Activated T-cell treated with anti-CD3 and anti-CD28 coated beads, Interleukin-2, amount 50 U/mL, for 24 hours (primary cell): Measurements from ENCODE around the gene DSCAM.
"Not testable (repeated sequence)": the region's sequence is repeated elsewhere in the genome, so short reads cannot be mapped to it uniquely, and the experiment has no call there.

Experiments used
- DNase-seq: peaks from one replicate; pipeline ENCODE4 v3.0.0-alpha.2; 2020
- H3K27ac Mint-ChIP-seq: 2 replicates; pipeline ENCODE4 v1.8.0; 2020; ENCODE audit warnings: mild to moderate bottlenecking, mixed read lengths
- H3K27me3 Mint-ChIP-seq: 2 replicates; pipeline ENCODE4 v1.8.0; 2020; ENCODE audit warnings: mixed read lengths
- H3K36me3 Mint-ChIP-seq: 2 replicates; pipeline ENCODE4 v1.8.0; 2020; ENCODE audit warnings: low read depth, mixed read lengths
- H3K4me1 Mint-ChIP-seq: 2 replicates; pipeline ENCODE4 v1.8.0; 2020; ENCODE audit warnings: low read depth, mixed read lengths
- H3K4me3 Mint-ChIP-seq: 2 replicates; pipeline ENCODE4 v1.8.0; 2020; ENCODE audit warnings: mild to moderate bottlenecking, moderate library complexity, mixed read lengths
- H3K9me3 Mint-ChIP-seq: 2 replicates; pipeline ENCODE4 v1.8.0; 2020; ENCODE audit warnings: mixed read lengths

DSCAM gene

DNA sequence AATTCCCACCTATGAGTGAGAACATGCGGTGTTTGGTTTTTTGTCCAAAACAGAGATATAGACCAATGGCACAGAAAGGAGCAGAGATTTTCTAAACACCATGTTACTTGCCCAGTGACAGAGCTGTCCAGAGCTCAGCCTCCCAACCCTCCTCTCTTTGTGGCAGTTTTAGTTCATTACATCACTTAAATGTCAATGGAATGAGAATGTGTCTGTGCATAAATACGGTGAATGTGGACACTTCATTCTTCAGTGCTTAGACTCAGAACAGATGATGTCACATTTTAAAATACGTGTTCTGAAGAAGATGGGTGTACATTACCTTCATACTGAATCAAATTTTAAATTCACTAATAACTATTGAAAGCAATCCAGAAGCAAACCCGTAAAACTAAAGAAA, 374.9 kb downstream of the DSCAM start:
- Mint-ChIP-seq H3K4me3 (no peak overlapping the region), H3K27me3 (no peaks in the 10 kb centered on the region), H3K4me1 (no peaks in the 10 kb centered on the region), H3K36me3 (no peaks in the 10 kb centered on the region), H3K27ac (no peak overlapping the region), H3K9me3 (no peaks in the 10 kb centered on the region)
- no peak for DNase-seq

DNA sequence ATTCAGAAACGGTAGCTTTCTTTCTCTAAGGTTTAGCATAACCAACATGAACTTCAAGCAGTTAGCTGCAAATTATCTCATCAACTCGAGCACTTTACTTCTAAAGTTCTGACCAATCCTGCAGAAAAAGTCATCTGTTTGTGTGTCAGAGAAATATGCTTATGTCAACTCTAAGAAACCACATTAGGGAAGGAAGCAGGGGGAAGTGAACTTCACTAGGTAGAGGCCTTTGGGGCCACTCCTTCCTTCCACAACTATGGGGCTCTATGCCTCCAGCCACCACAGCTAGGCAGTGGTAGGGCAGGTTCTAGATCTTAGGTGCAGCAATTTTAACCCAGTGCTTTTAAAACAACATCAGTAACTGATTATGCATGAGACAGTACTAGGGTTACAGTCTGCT, 375.9 kb downstream of the DSCAM start:
- Mint-ChIP-seq H3K9me3 (no peaks in the 10 kb centered on the region), H3K36me3 (no peaks in the 10 kb centered on the region), H3K4me1 (no peaks in the 10 kb centered on the region), H3K27ac (no peak overlapping the region), H3K27me3 (no peaks in the 10 kb centered on the region), H3K4me3 (no peak overlapping the region)
- no peak for DNase-seq

DNA sequence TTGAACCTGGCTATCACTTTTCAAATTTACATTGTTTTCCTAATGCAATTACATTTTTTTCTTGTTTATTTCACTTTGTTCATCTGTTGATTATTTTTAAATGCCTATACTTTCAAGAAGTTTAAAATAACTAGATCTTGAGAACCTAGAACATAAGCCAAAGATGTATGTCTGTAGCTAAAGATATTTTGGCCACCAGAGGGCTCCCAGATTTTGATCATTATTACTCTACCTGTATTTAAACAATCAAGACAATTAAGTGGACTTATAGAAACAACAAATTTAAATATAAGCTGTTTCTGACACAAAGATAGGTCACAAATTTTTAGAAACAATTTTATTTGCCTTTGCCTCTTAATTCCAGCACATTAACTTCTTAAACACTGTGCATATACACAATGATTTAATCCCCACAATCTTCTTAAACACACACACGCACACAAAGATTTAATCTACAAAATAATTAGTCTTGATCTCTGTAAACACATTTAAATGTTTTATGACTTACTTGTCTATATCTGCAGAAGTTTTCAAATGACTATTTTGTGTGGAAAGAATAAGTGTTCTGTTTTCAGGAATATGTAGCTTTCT, 380.0 kb downstream of the DSCAM start:
- H3K4me3 Mint-ChIP-seq, result no peak overlapping the region
- no peaks in the 10 kb centered on the region for H3K9me3 Mint-ChIP-seq
- H3K27ac Mint-ChIP-seq, result no peak overlapping the region
- H3K27me3 Mint-ChIP-seq, result no peaks in the 10 kb centered on the region
- H3K4me1 Mint-ChIP-seq, result no peaks in the 10 kb centered on the region
- no peaks in the 10 kb centered on the region for H3K36me3 Mint-ChIP-seq
- DNase-seq, result no peak

DNA sequence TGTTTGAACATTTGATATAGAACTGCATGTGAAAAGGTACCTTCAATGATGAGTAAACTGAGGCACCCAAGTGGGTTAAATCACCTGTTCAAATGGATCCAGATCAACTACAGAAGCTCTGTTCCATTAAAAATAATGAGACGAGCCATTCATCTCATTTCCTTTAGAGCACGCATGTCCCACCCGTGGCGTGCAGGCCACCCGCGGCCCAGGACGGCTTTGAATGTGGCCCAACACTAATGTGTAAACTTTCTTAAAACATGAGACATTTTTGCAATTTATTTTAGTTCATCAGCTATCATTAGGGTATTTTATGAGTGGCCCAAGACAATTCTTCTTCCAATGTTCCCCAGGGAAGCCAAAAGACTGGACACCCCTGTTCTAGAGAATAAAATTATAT, 381.6 kb downstream of the DSCAM start:
- Mint-ChIP-seq H3K4me3 (no peak overlapping the region), H3K36me3 (no peaks in the 10 kb centered on the region), H3K9me3 (no peaks in the 10 kb centered on the region), H3K27ac (no peak overlapping the region), H3K27me3 (no peaks in the 10 kb centered on the region), H3K4me1 (no peaks in the 10 kb centered on the region)
- no peak for DNase-seq

DNA sequence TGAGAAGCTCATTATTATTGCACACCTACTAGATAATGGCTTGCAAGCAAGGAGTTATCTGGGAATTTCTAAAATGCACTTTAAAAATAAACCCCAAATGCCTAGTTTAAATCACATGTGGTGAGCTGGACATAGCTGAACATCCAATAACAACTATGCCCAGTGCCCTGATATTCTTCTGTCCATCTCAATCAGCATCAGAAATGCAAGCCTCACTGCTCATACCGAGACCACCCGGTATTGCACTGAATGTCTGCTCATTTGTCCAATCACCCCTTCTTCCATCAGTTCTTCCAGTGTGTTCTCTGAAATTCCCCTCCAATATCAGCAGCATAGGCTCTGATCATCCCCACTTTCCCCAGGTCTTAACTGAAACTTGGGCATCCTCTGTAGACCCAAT, 383.8 kb downstream of the DSCAM start:
- H3K4me1 Mint-ChIP-seq, result no peaks in the 10 kb centered on the region
- H3K9me3 Mint-ChIP-seq, result no peaks in the 10 kb centered on the region
- no peaks in the 10 kb centered on the region for H3K36me3 Mint-ChIP-seq
- no peak overlapping the region for H3K27ac Mint-ChIP-seq
- DNase-seq, result no peak
- H3K4me3 Mint-ChIP-seq, result no peak overlapping the region
- no peaks in the 10 kb centered on the region for H3K27me3 Mint-ChIP-seq

DNA sequence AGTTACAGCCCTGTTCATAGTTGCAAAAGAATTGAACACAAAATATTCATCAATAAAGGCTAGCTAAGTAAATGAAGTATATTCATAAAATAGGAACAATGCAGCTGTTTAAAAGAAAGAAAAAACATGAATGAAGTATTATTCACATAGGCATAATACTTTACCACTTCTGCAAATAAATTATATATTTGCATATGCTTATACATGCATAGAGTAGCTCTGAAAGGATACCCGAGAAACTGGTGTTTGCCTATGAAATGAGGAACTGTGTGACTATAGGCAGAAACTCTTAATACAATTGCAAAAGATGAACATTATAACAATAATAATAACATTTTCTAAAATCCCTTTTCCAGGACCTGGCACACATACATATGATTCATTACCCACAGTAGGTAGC, 385.9 kb downstream of the DSCAM start:
- Mint-ChIP-seq H3K9me3 (no peaks in the 10 kb centered on the region), H3K27ac (no peak overlapping the region), H3K4me3 (no peak overlapping the region), H3K27me3 (no peaks in the 10 kb centered on the region), H3K36me3 (no peaks in the 10 kb centered on the region), H3K4me1 (no peaks in the 10 kb centered on the region)
- no peak for DNase-seq

DNA sequence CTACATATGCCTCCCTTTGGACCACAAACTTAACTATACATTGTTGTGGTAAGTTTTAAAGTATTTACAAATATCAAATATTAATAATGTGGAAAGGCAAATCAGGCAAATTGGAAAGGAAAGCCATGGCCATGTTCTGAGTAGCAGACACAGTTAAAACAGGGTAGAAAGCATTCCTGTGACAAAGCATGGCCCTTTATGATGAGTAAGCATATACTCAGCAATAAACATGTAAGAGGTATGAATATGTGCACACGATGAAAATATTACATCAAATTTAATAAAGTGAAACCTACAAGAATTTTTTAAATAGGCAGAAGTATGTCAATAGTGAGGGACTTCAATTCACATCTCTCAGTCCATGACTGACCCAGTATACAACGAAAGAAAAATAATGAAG, 389.2 kb downstream of the DSCAM start:
- no peak overlapping the region for H3K4me3 Mint-ChIP-seq
- no peaks in the 10 kb centered on the region for H3K27me3 Mint-ChIP-seq
- no peaks in the 10 kb centered on the region for H3K4me1 Mint-ChIP-seq
- H3K36me3 Mint-ChIP-seq, result no peaks in the 10 kb centered on the region
- no peak overlapping the region for H3K27ac Mint-ChIP-seq
- H3K9me3 Mint-ChIP-seq, result peaks cover 2% of the 10 kb centered on the region
- no peak for DNase-seq

DNA sequence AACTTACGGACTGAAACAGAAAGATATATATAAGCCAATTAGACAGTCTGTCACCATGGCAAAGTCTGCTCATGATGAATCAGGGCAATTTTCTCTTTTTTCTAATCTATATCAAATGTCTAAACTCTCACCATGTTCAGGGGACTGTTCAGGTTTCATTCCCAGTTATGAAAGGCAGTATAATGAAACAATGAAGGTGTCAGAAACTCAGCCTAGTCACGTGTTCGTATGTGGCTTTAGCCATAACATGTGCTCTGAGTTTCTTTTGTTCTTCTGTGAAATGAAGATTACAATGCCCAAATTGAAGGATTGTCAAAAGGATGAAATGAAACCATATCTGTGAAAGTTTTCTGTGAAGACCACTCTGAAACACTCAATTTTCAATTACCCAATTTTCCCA, 392.9 kb downstream of the DSCAM start:
- peaks cover 2% of the 10 kb centered on the region for H3K9me3 Mint-ChIP-seq
- no peak overlapping the region for H3K4me3 Mint-ChIP-seq
- H3K4me1 Mint-ChIP-seq, result no peaks in the 10 kb centered on the region
- DNase-seq, result no peak
- H3K36me3 Mint-ChIP-seq, result no peaks in the 10 kb centered on the region
- H3K27ac Mint-ChIP-seq, result no peak overlapping the region
- no peaks in the 10 kb centered on the region for H3K27me3 Mint-ChIP-seq

DNA sequence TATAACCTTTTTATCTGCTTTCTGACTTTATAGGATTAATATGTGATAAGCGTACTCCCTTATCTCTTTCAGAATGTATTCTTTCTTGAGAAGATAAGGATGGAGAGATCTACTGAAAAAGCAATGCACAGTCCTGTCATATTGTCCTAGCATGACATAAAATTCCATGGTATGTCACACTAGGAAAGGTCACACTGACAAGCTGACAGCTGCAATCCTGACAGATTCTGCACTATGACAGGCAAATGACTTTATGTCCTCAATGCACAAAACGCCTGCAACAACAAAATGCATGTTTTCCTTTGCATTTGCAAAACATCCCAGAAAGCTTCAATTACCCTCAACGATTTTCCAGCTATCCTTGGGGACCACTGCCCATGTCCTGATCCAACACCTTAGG, 393.8 kb downstream of the DSCAM start:
- DNase-seq, result no peak

DNA sequence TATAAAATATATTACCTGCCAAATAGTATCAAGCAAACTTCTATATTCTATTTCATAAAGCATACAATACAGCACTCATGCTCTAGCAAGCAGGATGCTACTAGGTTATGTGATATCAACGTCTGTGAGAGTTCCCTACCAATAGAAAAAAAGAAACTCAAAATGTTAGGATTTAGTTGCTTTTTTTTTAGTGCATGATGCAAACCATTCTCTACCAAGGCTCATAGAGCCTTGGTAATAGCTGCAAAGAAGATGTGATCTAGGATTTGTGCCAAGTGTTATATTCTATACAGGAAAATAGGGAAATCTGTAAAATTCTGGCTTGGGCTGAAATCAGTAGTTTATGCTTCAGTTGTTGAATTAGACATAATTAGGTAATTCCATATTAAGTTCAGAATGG, 394.4 kb downstream of the DSCAM start:
- H3K27ac Mint-ChIP-seq, result no peak overlapping the region
- no peaks in the 10 kb centered on the region for H3K36me3 Mint-ChIP-seq
- no peaks in the 10 kb centered on the region for H3K4me1 Mint-ChIP-seq
- no peak for DNase-seq
- H3K4me3 Mint-ChIP-seq, result no peak overlapping the region
- H3K9me3 Mint-ChIP-seq, result peaks cover 2% of the 10 kb centered on the region
- no peaks in the 10 kb centered on the region for H3K27me3 Mint-ChIP-seq

More for the DNA sequence above, 393.8 kb downstream of the DSCAM start:
- Mint-ChIP-seq H3K36me3 (no peaks in the 10 kb centered on the region), H3K4me1 (no peaks in the 10 kb centered on the region), H3K27ac (no peak overlapping the region), H3K27me3 (no peaks in the 10 kb centered on the region), H3K9me3 (peaks cover 2% of the 10 kb centered on the region), H3K4me3 (no peak overlapping the region)

DNA sequence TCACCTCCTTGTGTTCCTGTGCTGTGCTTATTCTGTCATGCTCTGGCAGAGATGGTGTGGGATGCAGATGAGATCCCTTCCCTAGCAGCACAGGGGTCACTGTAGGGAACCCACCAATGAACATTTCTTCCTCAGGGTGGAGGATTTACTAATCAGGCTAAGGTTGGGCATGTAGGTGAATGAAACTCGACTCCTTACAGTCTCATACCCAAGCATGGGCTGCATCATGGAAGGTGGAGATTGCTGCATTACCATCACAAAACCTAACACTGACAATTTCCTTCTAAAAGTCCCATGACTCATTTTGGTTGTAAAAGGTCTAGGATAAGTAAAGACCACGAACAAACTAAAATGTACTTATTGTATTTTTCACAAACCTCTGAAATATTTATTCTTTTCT, 399.9 kb downstream of the DSCAM start:
- Mint-ChIP-seq H3K4me1 (no peaks in the 10 kb centered on the region), H3K4me3 (no peak overlapping the region), H3K27me3 (no peaks in the 10 kb centered on the region), H3K27ac (no peak overlapping the region), H3K9me3 (peaks cover 12% of the 10 kb centered on the region), H3K36me3 (no peaks in the 10 kb centered on the region)
- no peak for DNase-seq

DNA sequence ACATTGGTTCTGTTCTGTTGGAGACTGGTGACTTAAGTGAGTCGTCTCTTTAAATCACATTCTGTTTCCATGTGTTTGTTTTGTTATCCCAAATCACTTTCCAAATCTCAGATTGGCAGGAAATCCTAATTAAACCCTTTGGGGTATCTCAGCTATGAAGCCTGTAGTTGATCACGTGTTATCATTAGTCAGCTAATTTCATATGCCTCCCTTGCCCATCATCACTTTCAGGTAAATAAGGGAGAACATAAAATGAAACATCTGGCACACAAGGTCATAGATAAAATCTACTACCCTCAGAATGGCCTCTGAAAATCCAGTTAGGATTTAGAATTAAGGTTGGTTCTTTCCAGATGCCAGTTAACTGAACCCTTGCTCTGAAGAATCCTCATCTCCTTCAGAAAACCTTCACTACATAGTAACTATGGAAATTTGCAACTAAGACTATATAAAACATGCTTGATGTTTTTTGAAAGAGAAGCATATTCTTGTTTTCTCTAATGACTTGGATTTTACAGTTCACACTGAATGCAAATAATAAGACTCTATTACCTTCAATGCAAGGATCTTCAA, 401.5 kb downstream of the DSCAM start:
- no peak overlapping the region for H3K27ac Mint-ChIP-seq
- H3K9me3 Mint-ChIP-seq, result peaks cover 12% of the 10 kb centered on the region
- no peak overlapping the region for H3K4me3 Mint-ChIP-seq
- H3K36me3 Mint-ChIP-seq, result no peaks in the 10 kb centered on the region
- no peak for DNase-seq
- no peaks in the 10 kb centered on the region for H3K27me3 Mint-ChIP-seq
- H3K4me1 Mint-ChIP-seq, result no peaks in the 10 kb centered on the region

DNA sequence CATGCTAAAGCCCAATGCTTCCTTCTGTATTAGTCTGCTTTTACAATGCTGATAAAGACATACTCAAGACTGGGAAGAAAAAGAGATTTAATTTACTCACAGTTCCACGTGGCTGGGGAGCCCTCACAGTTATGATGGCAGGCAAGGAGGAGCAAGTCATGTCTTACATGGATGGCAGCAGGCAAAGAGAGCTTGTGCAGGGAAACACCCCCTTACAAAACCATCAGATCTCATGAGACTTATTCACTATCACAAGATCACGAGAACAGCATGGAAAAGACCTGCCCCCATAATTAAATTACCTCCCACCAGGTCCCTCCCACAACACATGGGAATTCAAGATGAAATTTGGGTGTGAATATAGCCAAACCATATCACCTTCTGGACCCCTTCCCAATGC, 407.4 kb downstream of the DSCAM start:
- H3K9me3 Mint-ChIP-seq, result peaks cover 15% of the 10 kb centered on the region
- H3K36me3 Mint-ChIP-seq, DNase-seq, H3K4me3 Mint-ChIP-seq, H3K27ac Mint-ChIP-seq, H3K4me1 Mint-ChIP-seq, H3K27me3 Mint-ChIP-seq: not testable (repeated sequence)

DNA sequence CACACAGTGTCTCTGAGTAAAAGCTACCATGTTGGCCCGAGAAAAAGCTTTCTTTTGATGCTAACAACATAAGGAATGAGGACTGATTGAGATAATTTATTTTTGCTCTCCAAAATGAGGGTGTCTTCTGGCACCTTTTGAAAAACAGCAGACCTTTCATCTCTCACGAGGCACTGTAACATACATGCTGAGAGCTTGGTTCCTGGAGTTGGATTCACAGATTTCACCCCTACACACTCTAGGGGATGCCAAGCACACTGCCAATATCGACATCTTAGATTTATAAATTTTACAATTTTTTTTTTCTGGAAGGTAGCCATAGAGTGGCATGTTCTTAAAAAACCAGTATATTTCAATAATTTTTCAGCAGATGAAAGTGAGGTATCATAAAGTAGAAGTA, 408.3 kb downstream of the DSCAM start:
- no peaks in the 10 kb centered on the region for H3K4me1 Mint-ChIP-seq
- peaks cover 11% of the 10 kb centered on the region for H3K9me3 Mint-ChIP-seq
- no peak overlapping the region for H3K4me3 Mint-ChIP-seq
- H3K27me3 Mint-ChIP-seq, result no peaks in the 10 kb centered on the region
- DNase-seq, result no peak
- no peak overlapping the region for H3K27ac Mint-ChIP-seq
- no peaks in the 10 kb centered on the region for H3K36me3 Mint-ChIP-seq

DNA sequence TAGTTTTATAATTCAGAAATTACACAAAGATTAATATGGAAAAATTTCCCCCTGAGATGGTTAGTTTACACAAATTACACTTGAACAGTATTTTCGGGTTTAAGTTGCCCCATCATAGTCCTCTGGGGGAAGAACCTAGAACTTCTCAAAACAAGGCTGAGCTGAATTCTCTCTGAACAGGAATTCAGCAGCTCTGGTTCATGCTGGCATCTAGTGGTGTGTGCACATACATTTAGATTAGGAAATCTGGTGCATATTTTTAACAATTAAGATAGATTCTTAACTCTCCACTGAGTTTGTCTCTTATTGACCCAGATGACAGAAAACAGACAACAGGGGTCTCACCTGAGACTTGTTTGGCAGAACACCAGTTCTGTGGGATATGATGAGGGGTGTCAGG, 410.7 kb downstream of the DSCAM start:
- no peak overlapping the region for H3K27ac Mint-ChIP-seq
- no peaks in the 10 kb centered on the region for H3K36me3 Mint-ChIP-seq
- H3K4me1 Mint-ChIP-seq, result no peaks in the 10 kb centered on the region
- no peak for DNase-seq
- peaks cover 7% of the 10 kb centered on the region for H3K9me3 Mint-ChIP-seq
- H3K27me3 Mint-ChIP-seq, result no peaks in the 10 kb centered on the region
- no peak overlapping the region for H3K4me3 Mint-ChIP-seq

DNA sequence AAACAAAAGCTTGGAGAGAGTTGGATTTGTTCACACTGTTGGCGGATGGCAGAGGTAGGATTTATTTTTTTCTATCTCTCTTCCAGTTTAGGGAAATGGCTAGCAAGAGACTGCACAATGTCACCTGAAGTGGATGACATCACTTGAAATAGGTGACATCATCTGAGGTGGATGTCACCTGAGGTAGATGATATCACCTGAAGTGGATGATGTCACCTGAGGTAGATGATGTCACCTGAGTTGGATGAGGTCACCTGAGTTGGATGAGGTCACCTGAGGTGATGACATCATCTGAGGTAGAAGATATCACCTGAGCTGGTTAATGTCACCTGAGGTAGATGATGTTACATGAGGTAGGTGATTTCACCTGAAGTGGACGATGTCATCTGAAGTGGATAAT, 413.4 kb downstream of the DSCAM start:
- peaks cover 8% of the 10 kb centered on the region for H3K9me3 Mint-ChIP-seq
- no peaks in the 10 kb centered on the region for H3K36me3 Mint-ChIP-seq
- no peaks in the 10 kb centered on the region for H3K27me3 Mint-ChIP-seq
- DNase-seq, result no peak
- H3K4me1 Mint-ChIP-seq, result no peaks in the 10 kb centered on the region
- no peak overlapping the region for H3K4me3 Mint-ChIP-seq
- H3K27ac Mint-ChIP-seq, result no peak overlapping the region
